H9 (cell line): ENCODE measurements around the gene HS6ST3. TPM values are rescaled to one million over a fixed set of nuclear protein-coding genes. Genes with fewer than 3 reads are reported as not detected.

Experiments used
- DNase-seq: peaks from one replicate; pipeline ENCODE4 v3.0.0-alpha.2; 2017
- H2AFZ ChIP-seq: one replicate; pipeline ENCODE4 v1.6.1; 2013; ENCODE audit warnings: mild to moderate bottlenecking, low read length, control low read depth, moderate library complexity
- H2AK5ac ChIP-seq: 2 replicates; pipeline ENCODE4 v1.6.1; 2013; ENCODE audit warnings: low read length, control low read depth, mixed read lengths; ENCODE audit not compliant: insufficient read length
- H2BK120ac ChIP-seq: one replicate; pipeline ENCODE4 v1.6.1; 2013; ENCODE audit warnings: low read depth, mild to moderate bottlenecking, low read length, control low read depth, inconsistent platforms; ENCODE audit not compliant: poor library complexity, severe bottlenecking
- H2BK12ac ChIP-seq: 2 replicates; pipeline ENCODE4 v1.6.1; 2013; ENCODE audit warnings: low read length, control low read depth, mixed read lengths, low read depth; ENCODE audit not compliant: insufficient read length
- H2BK15ac ChIP-seq: 2 replicates; pipeline ENCODE4 v1.6.1; 2013; ENCODE audit warnings: low read depth, low read length, control low read depth
- H2BK20ac ChIP-seq: one replicate; pipeline ENCODE4 v1.6.1; 2013; ENCODE audit warnings: low read depth, mild to moderate bottlenecking, low read length, control low read depth, inconsistent platforms; ENCODE audit not compliant: poor library complexity, severe bottlenecking
- H2BK5ac ChIP-seq: 2 replicates; pipeline ENCODE4 v1.6.1; 2013; ENCODE audit warnings: low read length, control low read depth, mixed read lengths; ENCODE audit not compliant: insufficient read length
- H3K14ac ChIP-seq: 2 replicates; pipeline ENCODE4 v1.6.1; 2013; ENCODE audit warnings: low read length, control low read depth; ENCODE audit not compliant: insufficient read depth
- H3K18ac ChIP-seq: 2 replicates; pipeline ENCODE4 v1.6.1; 2013; ENCODE audit warnings: low read depth, mild to moderate bottlenecking, mixed read lengths, low read length, control low read depth; ENCODE audit not compliant: insufficient read length
- H3K23ac ChIP-seq: 2 replicates; pipeline ENCODE4 v1.6.1; 2013; ENCODE audit warnings: low read length, control low read depth, mixed read lengths, low read depth; ENCODE audit not compliant: insufficient read length
- H3K23me2 ChIP-seq: 2 replicates; pipeline ENCODE4 v1.6.1; 2013; ENCODE audit warnings: low read depth, mild to moderate bottlenecking, mixed read lengths, low read length, control low read depth; ENCODE audit not compliant: insufficient read length, poor library complexity, severe bottlenecking
- H3K27ac ChIP-seq: 2 replicates; pipeline ENCODE4 v1.5.1; 2013; ENCODE audit warnings: low read length, control low read depth, mixed read lengths, low read depth; ENCODE audit not compliant: insufficient read length
- H3K27me3 ChIP-seq: 2 replicates; pipeline ENCODE4 v1.6.1; 2013; ENCODE audit warnings: low read length, control low read depth, inconsistent platforms; ENCODE audit not compliant: insufficient read depth
- H3K4ac ChIP-seq: 2 replicates; pipeline ENCODE4 v1.6.1; 2013; ENCODE audit warnings: low read depth, mild to moderate bottlenecking, control low read depth, inconsistent platforms, low read length, moderate library complexity
- H3K4me1 ChIP-seq: 2 replicates; pipeline ENCODE4 v1.6.1; 2013; ENCODE audit warnings: low read length, control low read depth, inconsistent platforms; ENCODE audit not compliant: insufficient read depth
- H3K4me2 ChIP-seq: 2 replicates; pipeline ENCODE4 v1.6.1; 2013; ENCODE audit warnings: low read length, control low read depth, mixed read lengths; ENCODE audit not compliant: insufficient read length, insufficient read depth
- H3K56ac ChIP-seq: 2 replicates; pipeline ENCODE4 v1.6.1; 2013; ENCODE audit warnings: low read depth, mild to moderate bottlenecking, mixed read lengths, low read length, control low read depth; ENCODE audit not compliant: insufficient read length
- H3K79me1 ChIP-seq: 2 replicates; pipeline ENCODE4 v1.6.1; 2013; ENCODE audit warnings: low read depth, mild to moderate bottlenecking, moderate library complexity, low read length, control low read depth, inconsistent platforms; ENCODE audit not compliant: insufficient read depth, poor library complexity, severe bottlenecking
- H3K79me2 ChIP-seq: 2 replicates; pipeline ENCODE4 v1.6.1; 2013; ENCODE audit warnings: low read length, control low read depth, inconsistent platforms; ENCODE audit not compliant: insufficient read depth
- H3K9ac ChIP-seq: 2 replicates; pipeline ENCODE4 v1.6.1; 2013; ENCODE audit warnings: low read length, control low read depth, mixed read lengths; ENCODE audit not compliant: insufficient read length; ENCODE audit errors: extremely low read depth
- H3K9me3 ChIP-seq: one replicate; pipeline ENCODE4 v1.6.1; 2013; ENCODE audit warnings: low read depth, low read length, inconsistent platforms; ENCODE audit not compliant: control insufficient read depth
- H3T11ph ChIP-seq: one replicate; pipeline ENCODE4 v1.6.1; 2013; ENCODE audit warnings: mild to moderate bottlenecking, low read length, control low read depth, inconsistent platforms
- H4K20me1 ChIP-seq: one replicate; pipeline ENCODE4 v1.6.1; 2013; ENCODE audit not compliant: control insufficient read depth, insufficient read length, insufficient read depth
- H4K5ac ChIP-seq: 2 replicates; pipeline ENCODE4 v1.6.1; 2013; ENCODE audit warnings: low read depth, mild to moderate bottlenecking, mixed read lengths, low read length, control low read depth; ENCODE audit not compliant: insufficient read length
- H4K8ac ChIP-seq: replicated peaks from 2 replicates; pipeline ENCODE4 v1.6.1; 2013; ENCODE audit warnings: low read length, control low read depth, mixed read lengths, low read depth; ENCODE audit not compliant: insufficient read length
- H4K91ac ChIP-seq: 2 replicates; pipeline ENCODE4 v1.6.1; 2013; ENCODE audit warnings: low read depth, mild to moderate bottlenecking, moderate library complexity, mixed read lengths, low read length, control low read depth; ENCODE audit not compliant: insufficient read length
- H3K27ac Mint-ChIP-seq, 3 experiments: 2 replicates in 2 of 3; 3 replicates in 1 of 3; pipeline ENCODE4 v1.8.0; 2020 to 2021; ENCODE audit warnings: mixed read lengths in 3 of 3, mild to moderate bottlenecking in 1 of 3, moderate library complexity in 1 of 3
- H3K27me3 Mint-ChIP-seq: 2 replicates; pipeline ENCODE4 v1.8.0; 2021; ENCODE audit warnings: low read depth, mild to moderate bottlenecking, moderate library complexity, mixed read lengths
- H3K36me3 Mint-ChIP-seq, 3 experiments: 2 replicates in 2 of 3; 3 replicates in 1 of 3; pipeline ENCODE4 v1.8.0; 2020 to 2021; ENCODE audit warnings: low read depth in 3 of 3, mixed read lengths in 3 of 3; ENCODE audit not compliant: insufficient read depth in 1 of 3
- H3K4me1 Mint-ChIP-seq, 2 experiments: 2 replicates each; pipeline ENCODE4 v1.8.0; 2020; ENCODE audit warnings: mixed read lengths in 2 of 2
- H3K4me3 Mint-ChIP-seq, 2 experiments: 2 replicates in 1 of 2; 3 replicates in 1 of 2; pipeline ENCODE4 v1.8.0; 2020 to 2021; ENCODE audit warnings: mild to moderate bottlenecking in 2 of 2, mixed read lengths in 2 of 2, moderate library complexity in 1 of 2
- H3K9me3 Mint-ChIP-seq, 2 experiments: 2 replicates in 1 of 2; 3 replicates in 1 of 2; pipeline ENCODE4 v1.8.0; 2020; ENCODE audit warnings: mild to moderate bottlenecking in 2 of 2, mixed read lengths in 2 of 2, moderate library complexity in 1 of 2
- CTCF ChIP-seq: fragments of 200-600 bp; sonication (generic); conservative IDR thresholded peaks from 3 replicates; pipeline ENCODE4 v1.8.0; 2021; ENCODE audit warnings: antibody characterized with exemption, mild to moderate bottlenecking
- WGBS: extraction: QIAGEN DNeasy Blood & Tissue Kit; methylation state at CpG from one replicate; pipeline ENCODE4 v1.1.7; 2013; ENCODE audit warnings: missing lambda C conversion rate, low lambda C conversion rate, mixed read lengths; ENCODE audit not compliant: insufficient read length; ENCODE audit errors: extremely low coverage; 5-methylcytosine and 5-hydroxymethylcytosine counted together
- total RNA-seq: library from RNA; stranded (reverse); gene quantifications from 2 replicates; pipeline ENCODE4 v1.2.1, GENCODE V29; 2021

HS6ST3 gene
- total RNA-seq, 1 experiment from 2014 or later: 0.44 TPM

- Histone ChIP-seq H2AFZ (no peak overlapping the region), H2BK5ac (no peak overlapping the region), H3K79me2 (no peaks in the 10 kb centered on the region), H3K4me1 (no peaks in the 10 kb centered on the region), H4K5ac (no peak overlapping the region), H2BK20ac (no peak overlapping the region), H3K27ac (no peak overlapping the region), H2BK12ac (no peak overlapping the region), H3K56ac (no peak overlapping the region), H2BK15ac (no peak overlapping the region), H3K9me3 (no peaks in the 10 kb centered on the region), H3K79me1 (no peaks in the 10 kb centered on the region), H3K18ac (no peak overlapping the region), H3K4ac (no peak overlapping the region), H3K27me3 (no peaks in the 10 kb centered on the region), H3K23me2 (no peaks in the 10 kb centered on the region), H2BK120ac (no peak overlapping the region), H4K20me1 (no peaks in the 10 kb centered on the region), H3K9ac (no peak overlapping the region), H3T11ph (no peak overlapping the region), H3K4me2 (no peak overlapping the region), H3K14ac (no peak overlapping the region), H2AK5ac (no peak overlapping the region), H3K23ac (no peak overlapping the region), H4K8ac (no peak overlapping the region), H4K91ac (no peak overlapping the region)
- H3K27me3 Mint-ChIP-seq: 0 out of 2 replicates have a peak, but pooled peaks cover 3% of the 10 kb centered on the region
- TF ChIP-seq CTCF: no peak
- no peaks in the 10 kb centered on the region for H3K36me3 Mint-ChIP-seq
- DNase-seq: no peak
- no peak overlapping the region for H3K27ac Mint-ChIP-seq
- no CpG with 5 or more reads among the region's 5 CpGs for WGBS
- no peaks in the 10 kb centered on the region; a peak in 1 of 5 replicates for H3K9me3 Mint-ChIP-seq
- peaks cover 0 to 4% of the 10 kb centered on the region in 2 experiments; a peak in 1 of 4 replicates for H3K4me1 Mint-ChIP-seq
- H3K4me3 Mint-ChIP-seq: no peak overlapping the region
Observed at GRCh38 chr13:96551546-96551945, 461.6 kb downstream of the HS6ST3 start.
